WTC11 (cell line): ENCODE results near the gene CORO1C. TPM values are rescaled to one million over a fixed set of nuclear protein-coding genes. Genes with fewer than 3 reads are reported as not detected.

Source experiments
- ATAC-seq: fragments of 200-7000 bp; cut with Tn5 transposase; 2 replicates; pipeline ENCODE4 v1.10.0; 2021; ENCODE audit warnings: mild to moderate bottlenecking, moderate library complexity
- CTCF ChIA-PET: fragments of 300-600 bp; sonication (Branson Sonifier 250); formaldehyde crosslinking; loops from one replicate; lab custom pipeline; 2021; ENCODE audit warnings: antibody characterized with exemption; lab: Charles Lee
- POLR2A ChIA-PET: fragments of 350-600 bp; sonication (Branson Sonifier 250); formaldehyde crosslinking; loops from one replicate; lab custom pipeline; 2021; ENCODE audit warnings: antibody characterized with exemption; lab: Charles Lee
- DNase-seq: peaks from one replicate; pipeline ENCODE4 v3.0.0; 2021; ENCODE audit warnings: low spot score
- H3K27ac Mint-ChIP-seq: 2 replicates; pipeline ENCODE4 v1.8.0; 2021; ENCODE audit warnings: mixed read lengths
- H3K27me3 Mint-ChIP-seq: 2 replicates; pipeline ENCODE4 v1.8.0; 2021; ENCODE audit warnings: low read depth, mild to moderate bottlenecking, moderate library complexity, mixed read lengths
- H3K36me3 Mint-ChIP-seq: 2 replicates; pipeline ENCODE4 v1.8.0; 2021; ENCODE audit warnings: mixed read lengths
- H3K4me1 Mint-ChIP-seq: 2 replicates; pipeline ENCODE4 v1.8.0; 2022; ENCODE audit warnings: mixed read lengths
- H3K4me3 Mint-ChIP-seq: 2 replicates; pipeline ENCODE4 v1.8.0; 2021; ENCODE audit warnings: mild to moderate bottlenecking, moderate library complexity, mixed read lengths
- H3K9me3 Mint-ChIP-seq: 2 replicates; pipeline ENCODE4 v1.8.0; 2021; ENCODE audit warnings: mixed read lengths
- EMX1 ChIP-seq: fragments of 250-450 bp; sonication (Bioruptor Pico); IDR thresholded peaks from 2 replicates; pipeline ENCODE4 v1.8.0; 2021; ENCODE audit warnings: mild to moderate bottlenecking
- FOXK1 ChIP-seq: sonication (generic); formaldehyde crosslinking; IDR thresholded peaks from 2 replicates; pipeline ENCODE4 v1.8.0; 2022; ENCODE audit warnings: mild to moderate bottlenecking, moderate library complexity, missing genetic modification reagents
- HMGXB4 ChIP-seq: sonication (generic); formaldehyde crosslinking; IDR thresholded peaks from 2 replicates; pipeline ENCODE4 v1.8.1; 2023; ENCODE audit warnings: mild to moderate bottlenecking, moderate library complexity, missing genetic modification reagents
- MYBL2 ChIP-seq: sonication (generic); formaldehyde crosslinking; IDR thresholded peaks from 2 replicates; pipeline ENCODE4 v1.8.1; 2023; ENCODE audit warnings: mild to moderate bottlenecking, moderate library complexity, missing genetic modification reagents
- NR2C2 ChIP-seq: sonication (generic); formaldehyde crosslinking; IDR thresholded peaks from 2 replicates; pipeline ENCODE4 v1.8.0; 2022; ENCODE audit warnings: mild to moderate bottlenecking, missing genetic modification reagents
- RORB ChIP-seq: fragments of 250-450 bp; sonication (Bioruptor Pico); IDR thresholded peaks from 2 replicates; pipeline ENCODE4 v1.9.0; 2021; ENCODE audit warnings: mild to moderate bottlenecking
- SMAD3 ChIP-seq: sonication (generic); formaldehyde crosslinking; IDR thresholded peaks from 2 replicates; pipeline ENCODE4 v1.8.0; 2022; ENCODE audit warnings: missing genetic modification reagents, mild to moderate bottlenecking, borderline replicate concordance
- SMAD4 ChIP-seq: sonication (generic); formaldehyde crosslinking; IDR thresholded peaks from 2 replicates; pipeline ENCODE4 v1.8.0; 2022; ENCODE audit warnings: mild to moderate bottlenecking, missing genetic modification reagents
- USF1 ChIP-seq: sonication (generic); formaldehyde crosslinking; IDR thresholded peaks from 2 replicates; pipeline ENCODE4 v1.8.0; 2022; ENCODE audit warnings: mild to moderate bottlenecking, missing genetic modification reagents
- ZBTB43 ChIP-seq: sonication (generic); formaldehyde crosslinking; IDR thresholded peaks from 2 replicates; pipeline ENCODE4 v1.8.1; 2023; ENCODE audit warnings: mild to moderate bottlenecking, missing genetic modification reagents
- ZNF138 ChIP-seq: sonication (generic); formaldehyde crosslinking; conservative IDR thresholded peaks from 2 replicates; pipeline ENCODE4 v1.8.1; 2022; ENCODE audit warnings: mild to moderate bottlenecking, moderate library complexity, missing genetic modification reagents
- ZNF219 ChIP-seq: sonication (generic); formaldehyde crosslinking; IDR thresholded peaks from 2 replicates; pipeline ENCODE4 v1.8.0; 2023; ENCODE audit warnings: missing genetic modification reagents, mild to moderate bottlenecking, borderline replicate concordance
- ZNF396 ChIP-seq: fragments of 250-450 bp; sonication (Bioruptor Pico); IDR thresholded peaks from 2 replicates; pipeline ENCODE4 v1.8.0; 2021; ENCODE audit warnings: mild to moderate bottlenecking, moderate library complexity, borderline replicate concordance
- ZNF423 ChIP-seq: fragments of 250-450 bp; sonication (Bioruptor Pico); IDR thresholded peaks from 2 replicates; pipeline ENCODE4 v2.1.2; 2022; ENCODE audit warnings: mild to moderate bottlenecking, moderate library complexity
- ZSCAN18 ChIP-seq: fragments of 250-450 bp; sonication (Bioruptor Pico); IDR thresholded peaks from 2 replicates; pipeline ENCODE4 v2.1.2; 2022; ENCODE audit warnings: mild to moderate bottlenecking, moderate library complexity
- total RNA-seq: library from RNA; stranded (reverse); gene quantifications from 3 replicates; pipeline ENCODE4 v1.2.3, GENCODE V29; 2021

The CORO1C gene
- total RNA-seq, 1 experiment from 2014 or later = 113 TPM

- TF ChIP-seq ZNF138 (CRISPR knock-in tag) = no peak
Observed at GRCh38 chr12:108602976-108603704, 128.2 kb downstream of the CORO1C start (continued).

GRCh38 chr12:108602209-108602705 is 129.1 kb downstream of the CORO1C start:
- H3K36me3 Mint-ChIP-seq = no peaks in the 10 kb centered on the region
- no peaks in the 10 kb centered on the region for H3K9me3 Mint-ChIP-seq
- ChIA-PET CTCF (no interaction called here), POLR2A (no interaction called here)
- DNase-seq (no peak), ATAC-seq (no peak)
- TF ChIP-seq FOXK1 (CRISPR knock-in tag) = no peak
- TF ChIP-seq USF1 = no peak
- no peak for TF ChIP-seq ZNF423 (CRISPR knock-in tag)
- TF ChIP-seq EMX1 = no peak
- no peak for TF ChIP-seq SMAD3 (CRISPR knock-in tag)
- TF ChIP-seq ZSCAN18 (CRISPR knock-in tag) = no peak
- no peak for TF ChIP-seq SMAD4
- TF ChIP-seq ZBTB43 = no peak
- no peak for TF ChIP-seq ZNF219 (CRISPR knock-in tag)
- TF ChIP-seq HMGXB4 (CRISPR knock-in tag) = no peak
- no peak for TF ChIP-seq RORB (CRISPR knock-in tag)
- H3K4me3 Mint-ChIP-seq = no peak overlapping the region
- no peaks in the 10 kb centered on the region for H3K27me3 Mint-ChIP-seq
- H3K27ac Mint-ChIP-seq = no peak overlapping the region
- peaks cover 15% of the 10 kb centered on the region for H3K4me1 Mint-ChIP-seq

GRCh38 chr12:108600702-108601007 is 130.7 kb downstream of the CORO1C start:
- no peak for TF ChIP-seq USF1
- TF ChIP-seq NR2C2 (CRISPR knock-in tag) = no peak
- TF ChIP-seq MYBL2 (CRISPR knock-in tag) = no peak
- no peak for TF ChIP-seq ZNF396 (CRISPR knock-in tag)
- DNase-seq (no peak), ATAC-seq (no peak)
- no peaks in the 10 kb centered on the region for H3K9me3 Mint-ChIP-seq
- POLR2A ChIA-PET = interaction anchor here (1.1 kb wide), 1 partner anchor 12 kb away, joined by 3 read pairs; no protein-coding TSS in a partner anchor
- CTCF ChIA-PET = interaction anchor here (1.0 to 2.4 kb wide), 4 partner anchors 12 to 39 kb away, joined by 3 to 9 read pairs (median 6); partner anchors contain the start of gene ISCU
- H3K27ac Mint-ChIP-seq = no peak overlapping the region
- no peak overlapping the region for H3K4me3 Mint-ChIP-seq
- no peaks in the 10 kb centered on the region for H3K36me3 Mint-ChIP-seq
- H3K4me1 Mint-ChIP-seq = peaks cover 13% of the 10 kb centered on the region
- H3K27me3 Mint-ChIP-seq = no peaks in the 10 kb centered on the region
